Measurements from ENCODE around the gene RSRC1. TPM values are rescaled to one million over a fixed set of nuclear protein-coding genes. Genes with fewer than 3 reads are reported as not detected.
"Not testable (repeated sequence)": the region's sequence is repeated elsewhere in the genome, so short reads cannot be mapped to it uniquely, and the experiment has no call there.

The RSRC1 gene
- total RNA-seq, 1 donor from 2014 or later, result 45.6 TPM

DNA sequence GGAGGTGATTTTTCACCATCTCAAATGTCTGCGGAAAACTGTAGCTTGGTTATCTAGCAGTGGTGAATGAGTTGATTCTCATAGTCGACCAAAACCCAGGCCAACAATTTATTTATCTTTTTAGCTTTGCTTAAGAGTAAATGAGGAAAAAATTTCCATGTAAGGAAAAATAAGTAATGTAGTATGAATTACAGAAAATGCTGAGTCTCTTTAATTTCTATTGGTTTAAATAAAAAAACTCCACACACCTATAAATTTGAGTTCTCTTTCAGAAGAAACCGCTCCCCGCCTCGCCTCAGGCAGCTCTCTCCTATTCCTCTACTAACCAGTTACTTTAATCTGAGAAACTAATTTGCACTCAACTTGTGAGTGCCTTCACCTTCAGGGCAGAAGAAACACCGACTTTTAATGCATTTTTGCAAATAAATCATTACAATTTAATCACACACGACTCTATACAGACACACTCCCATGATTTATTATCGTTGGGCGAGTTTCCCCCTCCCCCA, 540 bp upstream of the RSRC1 start:
- DNase-seq (ENCODE audit: low read depth), result no peak
- TF ChIP-seq, protein P1, sequence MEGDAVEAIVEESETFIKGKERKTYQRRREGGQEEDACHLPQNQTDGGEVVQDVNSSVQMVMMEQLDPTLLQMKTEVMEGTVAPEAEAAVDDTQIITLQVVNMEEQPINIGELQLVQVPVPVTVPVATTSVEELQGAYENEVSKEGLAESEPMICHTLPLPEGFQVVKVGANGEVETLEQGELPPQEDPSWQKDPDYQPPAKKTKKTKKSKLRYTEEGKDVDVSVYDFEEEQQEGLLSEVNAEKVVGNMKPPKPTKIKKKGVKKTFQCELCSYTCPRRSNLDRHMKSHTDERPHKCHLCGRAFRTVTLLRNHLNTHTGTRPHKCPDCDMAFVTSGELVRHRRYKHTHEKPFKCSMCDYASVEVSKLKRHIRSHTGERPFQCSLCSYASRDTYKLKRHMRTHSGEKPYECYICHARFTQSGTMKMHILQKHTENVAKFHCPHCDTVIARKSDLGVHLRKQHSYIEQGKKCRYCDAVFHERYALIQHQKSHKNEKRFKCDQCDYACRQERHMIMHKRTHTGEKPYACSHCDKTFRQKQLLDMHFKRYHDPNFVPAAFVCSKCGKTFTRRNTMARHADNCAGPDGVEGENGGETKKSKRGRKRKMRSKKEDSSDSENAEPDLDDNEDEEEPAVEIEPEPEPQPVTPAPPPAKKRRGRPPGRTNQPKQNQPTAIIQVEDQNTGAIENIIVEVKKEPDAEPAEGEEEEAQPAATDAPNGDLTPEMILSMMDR (conservative IDR thresholded peaks at IDR 0.05; ENCODE audit: low read depth, low read length), result no peak
- peak overlapping the region; percentile 74 for H3K4me3 ChIP-seq (ENCODE audit: low read depth, low read length)

- peak overlapping the region; percentile 74 for H3K4me3 ChIP-seq (ENCODE audit: low read depth, low read length)
- DNase-seq (ENCODE audit: low read depth), result no peak
- TF ChIP-seq, protein P1 (conservative IDR thresholded peaks at IDR 0.05; ENCODE audit: low read depth, low read length), result no peak
Measured at GRCh38 chr3:158110658-158111018, 749 bp downstream of the RSRC1 start.

DNA sequence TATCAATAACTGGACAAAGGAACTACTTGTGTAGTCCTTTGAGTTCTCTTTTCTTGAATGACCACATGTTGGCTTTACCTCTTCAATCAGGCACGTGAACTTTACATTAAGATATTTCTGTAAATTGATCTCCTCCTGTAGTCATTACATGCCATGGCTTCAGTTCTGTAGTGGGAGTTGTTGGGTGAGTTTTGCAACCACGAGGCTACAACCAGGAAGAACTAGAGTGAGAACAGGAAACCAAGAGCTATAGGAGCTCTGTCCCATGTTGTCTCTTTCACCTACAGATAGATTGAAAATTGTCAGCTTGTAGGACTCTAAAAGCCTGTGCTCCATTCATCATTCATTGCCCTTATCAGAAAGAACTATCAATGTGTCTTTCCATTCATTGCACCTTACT, 2.0 kb downstream of the RSRC1 start:
- DNase-seq (ENCODE audit: low read depth), result no peak
- TF ChIP-seq, protein P1 (conservative IDR thresholded peaks at IDR 0.05; ENCODE audit: low read depth, low read length), result no peak
- no peak overlapping the region for H3K4me3 ChIP-seq (ENCODE audit: low read depth, low read length)

DNA sequence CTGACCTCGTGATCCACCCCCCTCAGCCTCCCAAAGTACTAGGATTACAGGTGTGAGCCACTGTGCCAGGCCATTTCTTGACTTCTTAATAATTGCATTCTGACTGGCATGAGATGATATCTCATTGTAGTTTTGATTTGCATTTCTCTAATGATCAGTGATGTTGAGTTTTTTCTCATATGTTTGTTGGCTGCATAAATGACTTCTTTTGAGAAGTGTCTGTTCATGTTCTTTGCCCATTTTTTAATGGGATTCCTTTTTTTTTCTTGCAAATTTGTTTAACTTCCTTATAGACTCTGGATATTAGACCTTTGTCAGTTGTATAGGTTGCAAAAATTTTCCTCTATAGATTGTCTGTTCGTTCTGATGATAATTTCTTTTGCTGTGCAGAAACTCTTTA, 3.7 kb downstream of the RSRC1 start:
- H3K4me3 ChIP-seq (ENCODE audit: low read depth, low read length); DNase-seq (ENCODE audit: low read depth): not testable (repeated sequence)

GRCh38 chr3:158120330-158120729, 10.4 kb downstream of the RSRC1 start:
- no peak for DNase-seq (ENCODE audit: low read depth)
- TF ChIP-seq, protein P1 (conservative IDR thresholded peaks at IDR 0.05; ENCODE audit: low read depth, low read length), result no peak
- no peak overlapping the region for H3K4me3 ChIP-seq (ENCODE audit: low read depth, low read length)

DNA sequence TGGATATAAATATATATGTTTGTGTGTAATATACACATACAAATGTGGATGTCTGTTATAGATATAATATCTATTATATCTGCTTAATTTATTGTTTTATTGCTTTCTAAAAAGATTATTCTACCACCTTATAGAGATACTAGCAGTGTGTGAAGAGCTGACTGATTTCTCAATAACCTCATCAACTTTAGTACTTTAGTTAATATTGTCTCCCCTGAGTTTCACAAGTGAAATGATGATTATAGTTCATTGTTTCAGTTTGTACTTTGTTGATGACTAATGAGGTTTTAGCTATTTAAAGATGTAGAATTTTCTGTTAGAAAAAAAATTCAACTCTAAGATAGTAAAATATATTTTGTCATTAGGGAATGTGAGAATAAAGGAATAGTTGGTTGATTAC, 11.4 kb downstream of the RSRC1 start:
- TF ChIP-seq, protein P1 (conservative IDR thresholded peaks at IDR 0.05; ENCODE audit: low read depth, low read length), result no peak
- DNase-seq (ENCODE audit: low read depth), result no peak
- H3K4me3 ChIP-seq (ENCODE audit: low read depth, low read length), result no peak overlapping the region

DNA sequence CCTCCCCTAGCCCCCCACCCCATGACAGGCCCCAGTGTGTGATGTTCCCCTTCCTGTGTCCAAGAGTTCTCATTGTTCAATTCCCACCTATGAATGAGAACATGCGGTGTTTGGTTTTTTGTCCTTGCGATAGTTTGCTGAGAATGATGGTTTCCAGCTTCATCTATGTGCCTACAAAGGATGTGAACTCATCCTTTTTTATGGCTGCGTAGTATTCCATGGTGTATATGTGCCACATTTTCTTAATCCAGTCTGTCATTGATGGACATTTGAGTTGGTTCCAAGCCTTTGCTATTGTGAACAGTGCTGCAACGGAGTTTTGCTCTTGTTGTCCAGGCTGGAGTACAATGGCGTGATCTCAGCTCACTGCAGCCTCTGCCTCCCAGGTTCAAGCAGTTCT, 12.8 kb downstream of the RSRC1 start:
- DNase-seq (ENCODE audit: low read depth); H3K4me3 ChIP-seq (ENCODE audit: low read depth, low read length): not testable (repeated sequence)

GRCh38 chr3:158127250-158128219, 17.6 kb downstream of the RSRC1 start:
- DNase-seq (ENCODE audit: low read depth), result no peak
- TF ChIP-seq, protein P1 (conservative IDR thresholded peaks at IDR 0.05; ENCODE audit: low read depth, low read length), result no peak
- no peak overlapping the region for H3K4me3 ChIP-seq (ENCODE audit: low read depth, low read length)
